ENCODE results near the gene SEPTIN6. TPM values are rescaled to one million over a fixed set of nuclear protein-coding genes. Genes with fewer than 3 reads are reported as not detected.
A peak's percentile ranks its signal among the peaks of the same experiment; 100 is the strongest.

The SEPTIN6 gene
- total and polyA plus RNA-seq, 2 of the 13 experiments (the other 11 are each of a cell fraction or from before 2014, with no cell fraction given): 21.7 to 38.3 TPM

DNA sequence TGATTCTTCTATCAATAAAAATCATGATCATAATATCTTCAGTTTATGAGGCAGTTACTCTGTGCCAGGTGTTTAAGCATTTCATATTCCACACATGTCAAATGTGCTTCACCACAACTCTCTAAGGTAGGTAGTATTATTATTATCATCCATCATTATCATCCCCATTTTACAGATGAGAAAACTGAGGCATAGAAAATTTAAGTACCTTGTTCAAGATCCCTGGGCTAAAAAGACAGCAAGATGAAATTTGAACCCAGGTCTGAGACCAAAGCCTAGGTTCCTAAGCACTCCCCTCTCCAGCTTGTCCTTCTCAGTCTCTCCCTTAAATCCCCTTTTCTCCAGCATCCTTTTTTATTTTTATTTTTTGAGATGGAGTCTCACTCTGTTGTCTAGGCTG is 33.4 kb downstream of the SEPTIN6 start:
- in situ Hi-C loops (cut with HindIII; ENCODE audit: extremely low pct_ligation_motif_present, low pct_unique_long_range_greater_than_20kb): no loop called here
- no peak for TF ChIP-seq ZNF530 (CRISPR knock-in tag; IDR thresholded peaks at IDR 0.05; ENCODE audit: low read depth)
- TF ChIP-seq ZNF629 (CRISPR knock-in tag; conservative IDR thresholded peaks at IDR 0.05): peak; percentile 28; the same call in 1 of the 2 replicates
- no TSS peak for BruUV-seq (replicated peaks)
- ChIA-PET POLR2A (no interaction called here), CTCF (ENCODE audit: low intra/inter-chr PET ratio, low total read pairs) (no interaction called here)
- intact Hi-C loops (cut with micrococcal nuclease; ENCODE audit: unreplicated experiment): no loop called here
- Histone ChIP-seq H3K4me2 (ENCODE audit: low read depth, low read length) (no peak overlapping the region), H3K4me1 (ENCODE audit: insufficient read depth, low read length) (no peaks in the 10 kb centered on the region), H4K20me1 (ENCODE audit: insufficient read depth, low read length) (no peaks in the 10 kb centered on the region), H3K9me3 (ENCODE audit: low read length) (no peaks in the 10 kb centered on the region), H3K27me3 (ENCODE audit: control insufficient read depth in 1 of 2, insufficient read depth in 2 of 2, low read length in 2 of 2) (no peaks in the 10 kb centered on the region), H2AFZ (ENCODE audit: low read length) (no peak overlapping the region), H3K79me2 (ENCODE audit: insufficient read depth, low read length) (no peaks in the 10 kb centered on the region), H3K36me3 (replicated peaks in 1 of 2; ENCODE audit: control insufficient read depth in 1 of 2, insufficient read depth in 2 of 2, low read length in 2 of 2) (peaks cover 0 to 7% of the 10 kb centered on the region in 2 experiments; a peak in 2 of 5 replicates), H3K4me3 (replicated peaks in 1 of 3; ENCODE audit: insufficient read depth in 1 of 3, low read depth in 2 of 3, low read length in 3 of 3) (no peak overlapping the region), H3K27ac (ENCODE audit: extremely low read length, insufficient read depth, low read length) (no peak overlapping the region), H3K9ac (ENCODE audit: insufficient read depth, low read depth, low read length) (no peak overlapping the region)
- no peak for FAIRE-seq
- DNase-seq (ENCODE audit: low spot score): no peak
- ATAC-seq: no peak

DNA sequence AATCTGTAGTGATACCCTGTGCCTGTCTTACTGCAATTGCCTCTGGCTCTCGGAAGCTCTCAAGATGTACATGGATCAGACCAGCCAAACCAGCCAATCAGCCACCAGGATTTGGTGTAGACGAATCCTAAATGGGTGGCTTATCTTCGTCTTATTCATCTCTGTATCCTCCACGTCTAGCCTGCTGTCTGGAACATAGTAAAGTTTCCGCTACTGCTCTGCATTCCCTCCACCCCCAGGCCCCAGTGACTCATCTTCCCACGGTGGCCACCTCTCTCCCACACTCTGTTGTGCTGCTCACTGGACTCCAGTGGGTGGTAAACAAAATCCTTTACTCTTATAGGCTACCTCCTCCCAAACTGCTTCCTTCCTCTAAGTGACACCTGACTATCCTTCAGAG is 37.8 kb downstream of the SEPTIN6 start:
- Histone ChIP-seq H3K27me3 (ENCODE audit: control insufficient read depth in 1 of 2, insufficient read depth in 2 of 2, low read length in 2 of 2) (no peaks in the 10 kb centered on the region), H3K4me3 (replicated peaks in 1 of 3; ENCODE audit: insufficient read depth in 1 of 3, low read depth in 2 of 3, low read length in 3 of 3) (no peak overlapping the region), H3K4me2 (ENCODE audit: low read depth, low read length) (no peak overlapping the region), H3K4me1 (ENCODE audit: insufficient read depth, low read length) (no peaks in the 10 kb centered on the region), H2AFZ (ENCODE audit: low read length) (no peak overlapping the region), H3K79me2 (ENCODE audit: insufficient read depth, low read length) (no peaks in the 10 kb centered on the region), H3K27ac (ENCODE audit: extremely low read length, insufficient read depth, low read length) (no peak overlapping the region), H3K9ac (ENCODE audit: insufficient read depth, low read depth, low read length) (no peak overlapping the region), H3K36me3 (replicated peaks in 1 of 2; ENCODE audit: control insufficient read depth in 1 of 2, insufficient read depth in 2 of 2, low read length in 2 of 2) (peaks cover 0 to 2% of the 10 kb centered on the region in 2 experiments; a peak in 2 of 5 replicates), H3K9me3 (ENCODE audit: low read length) (no peaks in the 10 kb centered on the region), H4K20me1 (ENCODE audit: insufficient read depth, low read length) (no peaks in the 10 kb centered on the region)
- TF ChIP-seq NR3C1 (CRISPR knock-in tag; IDR thresholded peaks at IDR 0.05): no peak
- TF ChIP-seq MTA3 (CRISPR knock-in tag; IDR thresholded peaks at IDR 0.05): no peak
- ATAC-seq (no peak), FAIRE-seq (no peak), DNase-seq (ENCODE audit: low spot score) (no peak)
- in situ Hi-C loops (cut with HindIII; ENCODE audit: extremely low pct_ligation_motif_present, low pct_unique_long_range_greater_than_20kb) (no loop called here), intact Hi-C loops (cut with micrococcal nuclease; ENCODE audit: unreplicated experiment) (no loop called here)
- no TSS peak for BruUV-seq (replicated peaks)
- ChIA-PET CTCF (ENCODE audit: low intra/inter-chr PET ratio, low total read pairs) (no interaction called here), POLR2A (no interaction called here)
- 89% methylated on average over 5 of the region's 6 CpGs for WGBS (ENCODE audit: low lambda C conversion rate)

Data from HepG2 (cell line).